HG02852 (cell line): ENCODE results near the gene PSMD8.
"Not testable (repeated sequence)": the region's sequence is repeated elsewhere in the genome, so short reads cannot be mapped to it uniquely, and the experiment has no call there.

Source experiments
- ATAC-seq: cut with Tn5 transposase; IDR thresholded peaks from one replicate; pipeline ENCODE4 v1.9.1; 2021; ENCODE audit warnings: mild to moderate bottlenecking, moderate library complexity; ENCODE audit not compliant: unreplicated experiment

The PSMD8 gene

DNA sequence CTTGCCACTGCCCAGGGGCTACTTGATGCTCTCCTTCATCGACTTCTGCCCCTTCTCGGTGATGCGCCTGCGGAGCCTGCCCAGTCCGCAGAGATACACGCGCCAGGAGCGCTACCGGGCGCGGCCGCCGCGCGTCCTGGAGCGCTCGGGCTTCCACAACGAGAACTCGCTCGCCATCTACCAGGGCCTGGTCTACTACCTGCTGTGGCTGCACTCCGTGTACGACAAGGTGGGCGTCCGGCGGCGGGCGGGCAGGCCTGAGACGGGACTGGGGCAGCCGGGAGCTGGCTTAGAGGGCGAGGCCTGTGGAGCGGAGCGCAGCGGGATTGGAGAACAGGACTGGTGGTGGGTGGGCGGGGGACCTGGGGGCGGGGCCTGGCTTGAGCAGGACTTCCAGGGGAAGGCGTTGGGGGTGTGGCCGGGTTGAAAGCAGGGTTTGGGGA, 12.7 kb upstream of the PSMD8 start:
- peak; percentile 40 for ATAC-seq

DNA sequence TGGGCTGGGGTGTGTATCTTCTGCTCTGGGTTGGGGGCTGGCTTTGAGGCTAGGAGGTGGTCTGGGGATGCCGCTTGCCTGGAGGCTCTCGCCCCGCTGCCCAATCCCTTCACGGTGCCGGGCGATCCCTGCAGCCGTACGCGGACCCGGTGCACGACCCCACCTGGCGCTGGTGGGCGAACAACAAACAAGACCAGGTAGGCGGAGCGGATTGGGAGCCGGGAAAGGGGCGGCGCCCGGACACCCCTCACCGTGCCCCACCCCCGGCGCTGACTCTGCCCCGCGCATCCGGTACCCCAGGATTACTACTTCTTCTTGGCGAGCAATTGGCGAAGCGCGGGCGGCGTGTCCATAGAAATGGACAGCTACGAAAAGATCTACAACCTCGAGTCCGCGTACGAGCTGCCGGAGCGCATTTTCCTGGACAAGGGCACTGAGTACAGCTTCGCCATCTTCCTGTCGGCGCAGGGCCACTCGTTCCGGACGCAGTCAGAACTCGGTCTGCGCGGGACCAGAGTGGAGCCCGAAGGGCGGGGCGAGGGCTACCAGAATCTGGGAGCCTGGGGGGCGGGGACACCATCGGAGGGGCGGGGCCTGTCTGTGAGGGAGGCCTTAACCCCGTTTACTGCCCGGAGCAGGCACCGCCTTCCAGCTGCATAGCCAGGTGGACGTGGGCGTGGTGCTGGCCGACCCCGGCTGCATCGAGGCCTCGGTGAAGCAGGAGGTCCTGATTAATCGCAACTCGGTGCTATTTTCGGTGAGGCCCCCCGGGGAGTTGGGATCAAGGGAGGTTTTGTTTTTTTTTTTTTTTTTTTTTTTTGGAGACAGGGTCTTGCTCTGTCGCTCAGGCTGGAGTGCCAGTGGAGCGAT, 12.1 kb upstream of the PSMD8 start:
- ATAC-seq, result peak; percentile 47

DNA sequence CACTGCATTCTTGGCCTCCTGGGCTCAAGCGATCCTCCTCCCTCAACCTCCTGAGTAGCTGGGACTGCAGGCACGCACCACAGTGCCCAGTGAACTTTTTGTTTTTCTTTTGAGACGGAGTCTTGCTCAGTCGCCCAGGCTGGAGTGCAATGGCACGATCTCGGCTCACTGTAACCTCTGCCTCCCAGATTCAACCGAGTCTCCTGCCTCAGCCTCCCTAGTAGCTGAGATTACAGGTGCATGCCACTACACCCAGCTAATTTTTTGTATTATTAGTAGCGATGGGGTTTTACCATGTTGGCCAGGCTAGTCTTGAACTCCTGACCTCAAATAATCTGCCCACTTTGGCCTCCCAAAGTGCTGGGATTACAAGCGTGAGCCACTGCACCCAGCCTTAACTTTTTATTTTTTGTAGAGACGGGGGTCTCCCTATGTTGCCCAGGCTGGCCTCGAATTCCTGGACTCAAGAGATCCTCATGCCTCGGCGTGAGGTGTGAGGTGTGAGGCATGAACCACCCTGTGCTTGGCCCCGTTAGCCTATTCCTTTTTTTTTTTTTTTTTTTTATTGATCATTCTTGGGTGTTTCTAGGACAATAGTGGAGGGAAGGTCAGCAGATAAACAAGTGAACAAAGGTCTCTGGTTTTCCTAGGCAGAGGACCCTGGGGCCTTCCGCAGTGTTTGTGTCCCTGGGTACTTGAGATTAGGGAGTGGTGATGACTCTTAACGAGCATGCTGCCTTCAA, 11.3 kb upstream of the PSMD8 start:
- ATAC-seq, result not testable (repeated sequence)

DNA sequence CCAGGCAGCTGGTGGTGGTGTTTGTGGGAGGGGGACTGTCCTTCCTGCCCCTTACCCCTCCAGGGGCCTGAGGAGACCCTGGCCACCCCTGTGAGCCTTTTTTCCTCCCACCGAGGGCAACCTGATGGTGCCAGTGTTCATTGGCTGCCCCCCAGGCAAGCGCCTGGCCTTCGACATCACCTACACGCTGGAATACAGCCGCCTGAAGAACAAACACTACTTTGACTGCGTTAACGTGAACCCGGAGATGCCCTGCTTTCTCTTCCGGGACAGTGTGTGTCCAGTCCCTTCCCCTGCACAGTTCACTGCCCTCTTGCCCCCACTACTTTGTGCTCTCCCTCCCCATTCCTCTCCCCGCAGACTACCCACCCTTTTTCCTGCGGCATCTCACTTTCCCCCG, 7.3 kb upstream of the PSMD8 start:
- no peak for ATAC-seq

DNA sequence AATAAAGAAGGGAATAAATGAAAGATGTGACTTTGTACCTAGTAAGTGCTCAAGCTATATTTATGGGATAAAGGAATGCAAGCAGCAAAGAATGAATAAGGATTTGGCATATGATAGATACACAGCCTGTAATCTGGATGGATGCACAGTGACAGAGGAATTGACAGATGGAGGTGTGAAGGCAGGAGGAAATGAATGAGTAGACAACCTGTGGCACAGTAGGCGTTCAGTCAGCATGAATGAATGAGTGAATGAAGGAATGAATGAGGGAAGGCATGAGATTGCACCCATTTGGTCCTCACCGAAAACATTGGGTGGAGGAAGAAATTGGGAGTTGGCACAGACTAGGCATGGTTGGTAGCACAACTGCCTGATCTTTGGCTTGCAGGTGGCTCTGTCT, 4.8 kb upstream of the PSMD8 start:
- ATAC-seq, result no peak

DNA sequence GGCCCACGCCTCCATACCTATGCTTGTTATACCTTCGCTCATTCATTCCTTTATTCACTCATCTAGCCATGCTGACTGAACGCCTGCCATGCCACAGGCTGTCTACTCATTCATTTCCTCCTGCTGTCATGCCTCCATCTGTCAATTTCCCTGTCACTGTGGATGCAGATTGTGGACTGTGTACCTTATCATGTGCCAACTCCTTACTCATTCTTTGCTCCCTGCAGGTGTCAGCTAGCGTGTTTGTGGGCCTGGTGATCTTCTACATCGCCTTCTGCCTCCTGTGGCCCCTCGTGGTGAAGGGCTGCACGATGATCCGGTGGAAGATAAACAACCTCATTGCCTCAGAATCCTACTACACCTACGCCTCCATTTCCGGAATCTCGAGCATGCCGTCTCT, 4.1 kb upstream of the PSMD8 start:
- no peak for ATAC-seq

DNA sequence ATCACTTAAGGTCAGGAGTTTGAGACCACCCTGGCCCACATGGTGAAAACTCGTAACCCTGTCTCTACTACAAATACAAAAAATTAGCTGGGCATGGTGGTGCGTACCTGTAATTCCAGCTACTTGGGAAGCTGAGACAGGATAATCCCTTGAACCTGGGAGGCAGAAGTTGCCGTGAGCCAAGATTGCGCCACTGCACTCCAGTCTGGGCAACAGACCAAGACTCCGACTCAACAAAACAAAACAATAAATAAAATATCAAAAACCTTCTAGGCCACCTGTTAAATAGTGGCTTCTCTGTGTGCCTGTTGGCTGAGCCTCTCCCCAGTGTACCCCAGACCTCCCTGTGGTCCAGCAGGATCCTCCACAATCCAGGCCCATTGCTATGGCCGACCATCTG, 3.3 kb upstream of the PSMD8 start:
- no peak for ATAC-seq

DNA sequence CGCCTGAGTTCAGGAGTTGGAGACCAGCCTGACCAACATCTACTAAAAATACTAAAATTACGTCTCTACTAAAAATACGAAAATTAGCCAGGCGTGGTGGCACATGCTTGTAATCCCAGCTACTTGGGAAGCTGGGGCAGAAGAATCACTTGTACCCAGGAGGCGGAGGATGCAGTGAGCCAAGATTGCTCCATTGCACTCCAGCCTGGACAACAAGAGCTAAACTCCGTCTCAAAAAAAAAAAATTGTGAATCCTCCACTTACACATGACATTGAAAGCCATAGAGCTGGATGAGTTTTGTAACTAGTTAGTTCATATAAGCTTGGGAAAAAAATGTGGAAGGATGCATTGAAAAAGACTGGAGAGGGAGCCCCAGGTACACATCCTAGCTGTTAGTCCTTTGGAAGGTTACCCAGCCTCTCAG, 452 bp upstream of the PSMD8 start:
- no peak for ATAC-seq

DNA sequence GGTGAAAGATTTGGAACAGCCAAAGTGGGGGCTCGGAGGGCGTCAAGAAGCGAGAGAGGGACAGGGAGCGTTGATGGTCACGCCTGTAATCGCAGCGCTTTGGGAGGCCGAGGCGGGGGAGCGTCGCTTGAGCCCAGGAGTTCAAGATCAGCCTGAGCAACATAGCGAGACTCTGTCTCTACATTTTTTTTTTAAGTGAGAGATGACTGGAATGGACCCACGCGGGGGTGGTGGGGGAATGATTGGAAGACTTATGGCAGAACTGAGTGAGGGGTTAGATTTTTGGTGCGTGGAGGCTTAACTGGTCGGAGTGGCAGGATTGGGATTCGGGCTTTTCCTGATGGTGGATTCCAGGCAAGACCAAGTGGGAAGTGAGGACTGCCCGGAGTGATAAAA, 725 bp downstream of the PSMD8 start:
- ATAC-seq, result no peak

DNA sequence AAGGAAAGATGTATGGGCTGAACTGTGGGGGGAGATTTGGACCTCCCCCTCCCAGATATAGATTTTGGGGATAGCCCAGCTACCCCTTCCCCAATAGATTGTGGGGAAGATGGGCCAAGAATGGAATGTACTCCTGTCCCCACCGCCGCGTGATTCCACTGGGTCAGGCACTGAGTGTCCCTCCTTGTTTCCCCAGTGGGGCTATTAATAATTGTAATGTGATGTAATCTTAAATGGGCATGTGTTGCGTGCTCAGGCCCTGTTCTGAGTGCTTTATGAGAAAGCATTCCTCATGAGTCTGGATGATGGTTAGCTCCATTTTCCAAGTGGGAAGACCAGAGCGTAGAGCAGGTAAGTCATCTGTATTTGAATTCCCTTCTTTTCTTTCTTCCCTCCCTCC, 1.4 kb downstream of the PSMD8 start:
- ATAC-seq, result no peak

DNA sequence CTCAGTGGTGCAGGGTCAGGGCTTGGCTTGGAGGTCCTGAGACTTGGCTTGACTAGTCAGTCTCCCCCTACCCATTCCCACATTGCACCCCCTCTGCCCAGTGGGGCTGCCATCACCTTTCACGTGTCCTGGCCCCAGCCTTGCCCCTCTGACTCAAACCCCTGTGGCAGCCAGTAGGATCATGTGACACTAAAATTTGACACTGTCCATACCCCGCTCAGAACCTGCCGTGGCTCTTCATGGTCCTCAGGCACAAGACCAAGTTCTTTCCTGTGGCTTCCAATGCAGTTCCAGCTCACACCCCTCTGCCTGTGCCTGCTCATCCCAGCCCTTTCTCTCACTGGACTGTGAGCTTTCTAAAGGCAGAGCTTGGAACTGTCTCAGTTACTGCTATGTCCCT, 2.2 kb downstream of the PSMD8 start:
- no peak for ATAC-seq

DNA sequence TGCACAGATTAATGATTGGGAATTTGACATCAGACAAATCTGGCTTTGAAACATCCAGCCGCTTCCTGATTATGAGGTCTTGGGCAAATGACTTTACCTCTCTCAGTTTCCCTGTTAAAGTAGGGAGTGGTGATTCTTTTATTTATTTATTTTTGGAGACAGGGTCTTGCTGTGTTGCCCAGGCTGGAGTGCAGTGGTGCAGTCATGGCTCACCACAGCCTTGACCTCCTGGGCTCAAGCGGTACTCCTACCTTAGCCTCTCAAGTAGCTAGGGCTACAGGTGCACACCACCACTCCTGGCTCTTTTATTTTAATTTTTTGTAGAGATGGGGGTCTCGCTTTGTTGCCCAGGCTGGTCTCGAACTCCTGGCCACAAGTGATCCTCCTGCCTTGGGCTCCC, 2.7 kb downstream of the PSMD8 start:
- no peak for ATAC-seq

DNA sequence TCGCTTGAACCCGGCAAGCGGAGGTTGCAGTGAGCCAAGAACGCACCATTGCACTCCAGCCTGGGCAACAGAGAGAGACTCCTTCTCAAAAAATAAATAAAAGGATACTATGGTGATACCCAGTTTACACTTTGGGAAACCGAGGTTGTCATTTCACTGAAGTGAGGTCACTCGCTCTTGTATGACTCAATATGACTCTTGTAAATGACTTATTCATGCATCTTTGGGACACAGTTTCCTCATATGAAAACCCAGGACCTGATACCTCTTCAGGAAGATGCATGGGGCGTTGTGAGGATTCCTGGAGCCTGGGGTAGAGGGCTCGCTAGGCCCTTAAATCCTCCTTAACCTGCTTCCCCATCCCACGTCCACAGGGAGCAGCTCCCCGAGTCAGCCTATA, 4.5 kb downstream of the PSMD8 start:
- ATAC-seq, result no peak

DNA sequence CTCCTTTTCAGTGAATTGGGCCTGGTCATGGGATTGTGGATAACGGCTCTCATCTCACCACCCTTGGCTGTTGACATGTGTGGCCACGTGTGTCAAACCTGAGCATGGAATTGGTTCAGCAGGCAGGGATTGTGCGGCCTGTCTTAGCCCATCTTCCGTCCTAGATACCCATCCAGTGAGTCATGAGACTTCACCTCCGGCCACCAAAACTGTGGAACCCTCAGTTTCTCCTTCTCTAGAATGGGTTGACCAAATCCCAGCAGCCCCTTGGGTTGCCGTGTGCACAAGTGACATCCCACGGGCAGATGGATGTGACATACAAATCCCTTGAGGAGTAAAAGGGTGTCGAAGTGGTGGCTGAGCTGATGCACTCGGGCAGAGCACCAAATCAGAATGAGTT, 6.8 kb downstream of the PSMD8 start:
- ATAC-seq, result no peak

DNA sequence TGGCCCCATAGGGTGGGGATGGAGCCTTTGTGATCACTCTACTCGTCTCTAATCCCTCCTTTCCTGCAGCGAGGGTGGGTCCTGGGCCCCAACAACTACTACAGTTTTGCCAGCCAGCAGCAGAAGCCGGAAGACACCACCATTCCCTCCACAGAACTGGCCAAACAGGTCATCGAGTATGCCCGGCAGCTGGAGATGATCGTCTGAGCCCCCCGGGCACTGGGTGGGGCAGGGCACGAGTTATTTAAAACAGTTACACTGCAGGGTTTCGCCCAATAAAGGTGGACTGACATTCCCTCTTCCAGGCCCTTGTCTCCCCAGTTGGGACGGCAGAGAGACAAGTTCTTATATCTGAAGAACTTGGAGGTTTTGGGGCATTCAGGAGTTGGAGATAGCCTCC, 8.8 kb downstream of the PSMD8 start:
- ATAC-seq, result no peak

DNA sequence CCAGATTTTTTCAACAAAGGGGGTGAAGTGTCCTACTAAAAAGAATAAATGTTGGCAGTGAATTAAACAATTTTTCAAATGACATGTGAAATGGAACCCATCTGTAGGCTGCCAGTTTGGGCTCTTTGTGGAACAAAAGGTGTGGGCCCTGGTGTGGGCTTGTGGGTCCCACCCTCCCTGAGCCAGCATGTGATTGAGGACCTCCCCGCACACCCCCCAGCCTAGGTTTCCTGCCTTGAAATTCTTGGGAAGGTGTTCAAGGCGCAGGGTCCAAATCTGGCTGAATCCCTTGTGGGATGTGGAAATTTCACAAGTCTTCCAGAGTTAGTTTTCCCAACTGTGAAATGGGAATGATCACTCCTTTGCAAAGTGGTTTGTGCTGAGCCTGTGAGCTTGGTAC, 9.4 kb downstream of the PSMD8 start:
- no peak for ATAC-seq

DNA sequence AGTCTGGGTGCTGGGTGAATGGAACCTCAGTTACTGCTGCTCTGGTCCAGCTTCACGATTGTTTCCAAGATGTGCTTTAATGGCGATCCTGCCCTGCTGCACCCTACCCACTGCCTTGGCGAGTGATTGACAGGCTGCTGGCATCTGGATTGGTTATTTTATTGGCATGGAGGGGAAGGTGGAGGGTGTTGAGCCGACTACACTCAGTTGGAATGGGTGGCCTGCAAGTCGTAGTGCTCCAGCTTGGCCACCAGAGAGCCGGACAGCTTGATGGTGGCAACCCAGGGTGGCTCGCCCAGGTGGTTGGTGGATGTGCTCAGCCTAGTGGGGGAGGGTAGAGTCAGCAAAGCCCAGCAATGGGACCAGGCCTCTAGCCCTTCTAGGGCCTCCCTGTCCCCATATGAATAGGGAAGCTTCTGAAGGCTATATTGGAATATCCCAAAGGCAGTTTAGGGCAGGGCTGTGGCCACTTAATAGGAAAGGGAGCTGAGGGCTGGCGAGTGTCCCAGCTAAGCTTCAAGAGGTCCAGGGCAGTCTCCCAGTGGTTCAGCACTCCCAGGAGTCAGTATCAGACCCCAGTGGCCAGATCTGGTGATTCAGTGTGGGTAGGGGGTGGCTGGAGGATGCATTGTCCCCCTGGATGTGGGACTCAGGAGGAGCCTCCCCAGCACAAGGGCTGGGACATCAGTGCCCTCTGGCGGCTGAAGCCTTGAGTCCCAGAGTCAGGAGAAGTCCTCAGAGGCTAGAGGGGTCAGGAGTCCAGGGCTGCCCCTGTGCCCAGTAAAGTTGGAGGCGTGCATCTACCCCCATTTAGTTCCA, 10.0 kb downstream of the PSMD8 start:
- ATAC-seq, result no peak

DNA sequence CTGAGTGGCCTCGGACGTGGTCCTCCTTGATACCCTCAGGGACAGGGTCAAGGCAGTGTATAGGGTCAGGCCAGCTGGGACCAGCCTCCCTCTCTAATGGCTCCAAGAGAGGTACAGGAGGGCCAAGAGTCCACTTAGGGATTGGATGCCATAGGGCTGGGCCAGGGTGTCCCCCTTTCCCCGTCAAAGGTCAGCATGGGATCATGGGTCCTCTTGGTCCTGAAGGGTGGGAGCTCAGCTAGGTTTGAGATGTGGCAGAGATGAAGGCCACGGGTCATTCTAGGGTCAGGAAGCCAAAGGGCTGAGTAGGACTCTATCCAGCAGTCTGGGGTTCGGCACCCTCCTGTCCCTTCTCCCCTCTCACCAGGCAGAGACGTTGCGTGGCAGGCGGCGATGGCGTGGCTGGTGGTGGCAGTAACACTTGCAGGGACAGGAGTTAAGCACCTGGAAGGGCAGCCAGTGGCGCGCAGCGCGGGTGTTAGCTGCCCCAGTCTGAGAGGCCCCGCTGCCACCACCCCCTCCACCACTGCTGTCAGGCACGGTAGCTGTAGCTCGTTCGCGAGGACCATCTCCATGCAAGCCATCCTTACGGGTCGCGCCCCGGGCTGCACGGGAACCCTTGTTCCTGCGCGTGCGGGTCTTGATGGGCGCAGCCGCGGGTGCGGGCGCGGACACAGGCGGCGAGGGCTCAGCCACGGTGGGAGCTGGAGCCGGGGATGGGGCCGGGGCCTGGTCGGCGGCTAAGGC, 10.9 kb downstream of the PSMD8 start:
- no peak for ATAC-seq

DNA sequence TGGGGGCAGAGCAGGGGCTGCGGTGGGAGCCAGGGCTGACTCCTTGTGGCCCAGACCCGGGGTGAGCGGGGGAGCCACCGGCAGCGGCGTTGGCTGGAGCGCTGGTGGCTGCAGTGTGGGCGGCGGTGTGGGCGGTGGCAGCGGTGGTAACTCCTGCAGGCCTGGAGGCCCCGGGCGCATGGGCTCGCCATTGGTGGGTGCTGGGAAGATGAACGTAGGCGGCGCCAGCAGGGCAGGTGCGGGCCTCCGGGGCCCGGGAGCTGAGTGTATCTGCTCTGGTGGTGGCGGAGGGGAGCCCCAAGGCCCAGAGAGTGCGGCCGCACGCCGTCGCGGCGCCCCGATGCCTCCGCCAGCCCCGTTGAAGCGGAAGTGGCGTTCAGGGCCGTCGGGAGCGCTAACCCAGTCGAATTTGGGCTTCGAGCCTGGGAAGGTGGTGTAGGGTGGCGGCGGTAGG, 11.5 kb downstream of the PSMD8 start:
- no peak for ATAC-seq

DNA sequence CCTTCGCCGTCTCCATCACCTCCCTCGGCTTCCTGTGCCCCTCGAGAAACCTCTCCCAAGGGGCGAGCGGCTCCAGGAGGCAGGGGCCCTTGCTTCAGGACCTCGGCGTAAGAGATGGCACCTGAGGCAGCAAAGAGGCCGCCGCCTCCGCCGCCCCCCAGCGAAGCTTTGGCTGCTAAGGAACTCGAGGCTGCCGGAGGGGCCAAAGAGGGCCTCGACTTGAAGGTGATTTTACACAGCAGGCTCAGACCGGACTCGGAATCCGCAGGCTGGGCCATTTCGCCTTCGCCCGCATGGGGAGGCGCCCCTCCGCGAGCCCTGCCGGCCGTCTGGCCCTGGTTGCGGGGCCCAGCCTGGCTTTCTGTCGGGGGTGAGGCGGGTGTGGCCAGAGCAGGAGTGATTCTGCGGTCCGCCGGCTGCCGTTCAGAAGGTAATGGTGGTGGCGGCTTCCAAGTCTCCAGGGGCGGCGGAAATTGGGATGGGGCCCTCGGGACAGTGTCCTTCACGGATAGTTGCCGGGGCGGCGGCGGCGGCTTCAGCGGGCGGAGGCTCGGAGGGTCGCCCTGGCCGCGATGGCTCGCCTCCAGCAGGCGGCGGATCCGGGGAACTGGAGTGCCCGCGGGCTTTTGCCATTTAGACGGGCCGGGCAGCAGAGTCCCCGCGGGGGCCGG, 12.1 kb downstream of the PSMD8 start:
- no peak for ATAC-seq
